ENCODE data around the gene TUBGCP6.

TUBGCP6 gene

DNA sequence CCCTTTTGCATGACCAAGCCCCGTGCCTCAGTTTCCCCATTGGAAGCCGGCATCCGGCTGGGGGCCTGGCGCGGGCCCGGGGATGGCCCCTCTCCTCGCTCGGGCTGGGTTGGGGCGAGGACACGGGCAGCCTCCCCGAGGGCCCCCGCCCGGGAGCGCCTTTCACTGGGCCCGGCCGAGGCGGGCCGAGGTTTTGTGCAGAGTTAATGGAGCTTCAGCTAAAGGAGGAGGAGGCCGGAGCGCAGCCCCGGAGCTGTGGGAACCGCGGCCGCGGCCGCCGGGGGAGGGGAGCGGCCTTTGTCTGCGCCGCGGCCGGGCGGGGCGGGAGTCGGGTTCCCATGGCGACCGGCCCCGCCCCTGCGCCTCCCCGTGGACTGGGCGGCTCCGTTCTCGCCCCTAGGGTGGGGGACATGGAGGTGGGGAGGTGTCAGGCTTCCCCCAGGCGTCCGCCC is 26.7 kb upstream of the TUBGCP6 start:
- no peak overlapping the region for H2AK5ac ChIP-seq (ENCODE audit: low read length)
- H3K4me1 ChIP-seq (ENCODE audit: control insufficient read depth in 1 of 2, insufficient read depth in 2 of 2, low read length in 2 of 2), result peaks cover 10 to 20% of the 10 kb centered on the region in 2 experiments
- H3K4me3 ChIP-seq (ENCODE audit: low read depth, low read length), result no peak overlapping the region
- H3K79me1 ChIP-seq (ENCODE audit: low read length), result no peaks in the 10 kb centered on the region
- no peak overlapping the region for H2AFZ ChIP-seq (ENCODE audit: insufficient read depth, low read length, poor library complexity)
- peaks cover 21 to 24% of the 10 kb centered on the region in 2 experiments for H3K36me3 ChIP-seq (ENCODE audit: control insufficient read depth in 1 of 2, insufficient read depth in 2 of 2, low read length in 2 of 2)
- no peak overlapping the region for H3K27ac ChIP-seq (ENCODE audit: low read depth, low read length)
- H2BK12ac ChIP-seq (ENCODE audit: low read length), result no peak overlapping the region
- H3K79me2 ChIP-seq (ENCODE audit: control insufficient read depth, insufficient read depth, low read length, poor library complexity), result no peaks in the 10 kb centered on the region
- no peak overlapping the region for H4K8ac ChIP-seq (ENCODE audit: low read depth, low read length)
- no peak overlapping the region for H3K9ac ChIP-seq (ENCODE audit: low read length)
- no CpG with 5 or more reads among the region's 45 CpGs for WGBS (ENCODE audit: extremely low coverage, insufficient coverage, insufficient read length)
- peaks cover 17% of the 10 kb centered on the region for H3K9me3 ChIP-seq (ENCODE audit: insufficient read depth, low read depth, low read length)
- no peak overlapping the region for H4K91ac ChIP-seq (ENCODE audit: low read depth, low read length)
- no peak overlapping the region for H3K14ac ChIP-seq (ENCODE audit: low read length)
- no peak overlapping the region for H3K4ac ChIP-seq (ENCODE audit: low read depth, low read length)
- H3K18ac ChIP-seq (ENCODE audit: low read length), result no peak overlapping the region
- H3K4me2 ChIP-seq (ENCODE audit: low read length), result peak overlapping the region; percentile 62
- DNase-seq, result peak; percentile 64 to 68
- H2BK5ac ChIP-seq (ENCODE audit: low read depth, low read length, poor library complexity), result no peak overlapping the region
- no peak overlapping the region for H3K23ac ChIP-seq (ENCODE audit: low read length)
- peaks cover 36% of the 10 kb centered on the region for H3K27me3 ChIP-seq (ENCODE audit: insufficient read depth, low read length)
- no peak overlapping the region for H4K12ac ChIP-seq (ENCODE audit: low read depth, low read length)
- H2BK120ac ChIP-seq (ENCODE audit: insufficient read depth, low read length, poor library complexity), result no peak overlapping the region

DNA sequence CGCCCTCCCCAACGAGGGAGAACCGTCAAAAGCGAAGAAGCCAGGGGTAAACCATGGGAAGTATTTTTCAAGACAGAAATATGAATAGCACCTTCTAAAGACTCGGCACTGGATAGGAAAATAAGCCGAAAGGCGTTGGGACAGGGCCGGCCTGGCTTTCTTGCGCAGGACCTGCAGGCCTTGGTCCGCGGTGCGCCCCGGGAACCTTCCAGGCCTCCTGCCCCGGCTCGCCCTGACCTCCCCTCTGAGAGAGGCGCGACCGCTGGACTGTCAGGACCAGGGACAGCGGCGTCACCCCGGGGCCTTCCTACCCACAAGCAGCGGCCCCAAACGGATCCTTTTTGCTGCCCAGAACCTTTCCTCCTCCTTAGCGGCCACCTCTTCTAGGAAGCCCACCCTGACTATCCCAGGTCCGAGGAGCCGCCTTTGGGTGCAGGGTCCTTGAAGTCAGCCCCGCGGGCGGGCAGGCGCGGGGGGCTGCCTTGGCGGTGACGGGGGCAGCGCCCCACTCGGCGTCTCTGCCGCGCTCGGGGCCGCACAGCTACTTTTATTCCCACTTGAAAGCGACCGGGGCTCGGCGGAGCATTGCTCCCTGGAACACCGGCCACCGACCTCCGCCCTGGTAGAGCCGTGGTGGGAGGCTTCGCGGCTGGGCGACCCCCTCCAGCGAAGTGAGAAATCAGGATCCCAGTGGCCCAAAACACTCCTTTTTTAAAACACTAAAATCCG is 26.0 kb upstream of the TUBGCP6 start:
- no CpG with 5 or more reads among the region's 53 CpGs for WGBS (ENCODE audit: extremely low coverage, insufficient coverage, insufficient read length)
- Histone ChIP-seq H2AFZ (ENCODE audit: insufficient read depth, low read length, poor library complexity) (no peak overlapping the region), H2BK5ac (ENCODE audit: low read depth, low read length, poor library complexity) (no peak overlapping the region), H3K27me3 (ENCODE audit: insufficient read depth, low read length) (peaks cover 36% of the 10 kb centered on the region), H3K23ac (ENCODE audit: low read length) (no peak overlapping the region), H3K14ac (ENCODE audit: low read length) (no peak overlapping the region), H2BK120ac (ENCODE audit: insufficient read depth, low read length, poor library complexity) (no peak overlapping the region), H2AK5ac (ENCODE audit: low read length) (no peak overlapping the region), H3K9ac (ENCODE audit: low read length) (no peak overlapping the region), H4K8ac (ENCODE audit: low read depth, low read length) (no peak overlapping the region), H2BK12ac (ENCODE audit: low read length) (no peak overlapping the region), H3K4ac (ENCODE audit: low read depth, low read length) (no peak overlapping the region), H4K91ac (ENCODE audit: low read depth, low read length) (no peak overlapping the region), H3K4me1 (ENCODE audit: control insufficient read depth in 1 of 2, insufficient read depth in 2 of 2, low read length in 2 of 2) (peaks cover 10 to 17% of the 10 kb centered on the region in 2 experiments), H3K9me3 (ENCODE audit: insufficient read depth, low read depth, low read length) (peaks cover 17% of the 10 kb centered on the region), H3K27ac (ENCODE audit: low read depth, low read length) (no peak overlapping the region), H4K12ac (ENCODE audit: low read depth, low read length) (no peak overlapping the region), H3K4me2 (ENCODE audit: low read length) (peak overlapping the region; percentile 62), H3K4me3 (ENCODE audit: low read depth, low read length) (no peak overlapping the region), H3K79me2 (ENCODE audit: control insufficient read depth, insufficient read depth, low read length, poor library complexity) (no peaks in the 10 kb centered on the region), H3K36me3 (ENCODE audit: control insufficient read depth in 1 of 2, insufficient read depth in 2 of 2, low read length in 2 of 2) (peaks cover 14 to 17% of the 10 kb centered on the region in 2 experiments), H3K18ac (ENCODE audit: low read length) (no peak overlapping the region), H3K79me1 (ENCODE audit: low read length) (no peaks in the 10 kb centered on the region)
- DNase-seq, result peak; percentile 48 to 66

DNA sequence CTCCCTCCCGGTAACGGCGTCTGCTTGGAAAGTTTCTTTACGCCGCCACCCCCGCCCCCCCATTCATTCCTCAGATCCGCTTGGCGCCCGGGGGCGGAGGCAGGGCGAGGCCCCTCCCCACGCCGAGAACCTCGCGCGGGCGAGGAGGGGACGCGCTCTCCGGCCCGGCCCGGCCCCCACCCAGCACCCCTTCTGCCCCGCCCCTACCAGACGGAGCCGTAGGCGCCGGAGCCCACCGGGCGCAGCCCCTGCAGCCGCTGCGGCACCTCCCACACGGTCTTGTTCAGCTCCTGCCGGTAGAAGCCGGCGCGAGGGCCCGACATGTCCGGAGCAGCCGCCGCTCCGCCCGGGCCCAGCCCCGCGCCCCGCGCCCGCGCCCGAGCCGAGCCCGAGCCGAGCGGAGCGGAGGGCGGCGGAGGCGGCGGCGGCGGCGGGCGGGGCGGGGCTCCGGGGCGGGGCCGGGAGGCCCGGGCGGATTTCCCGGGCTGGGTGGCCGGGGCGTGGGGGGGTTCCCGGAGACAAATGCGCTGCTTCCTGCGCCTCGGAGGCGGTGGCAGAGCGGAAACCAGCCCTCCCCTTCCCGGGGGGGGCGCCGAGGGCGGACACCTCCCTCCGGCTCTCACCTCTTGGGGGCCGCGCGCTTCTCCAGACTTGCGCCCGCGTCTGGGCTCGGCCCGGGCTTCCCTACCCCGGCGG is 25.3 kb upstream of the TUBGCP6 start, which contains the start of gene MAPK11:
Gene MAPK11 (minus strand): TSS at position 411 of the 696 bp plus-strand sequence. CDS start 88 bp downstream, at position 323.
- Histone ChIP-seq H3K9me3 (ENCODE audit: insufficient read depth, low read depth, low read length) (peaks cover 16% of the 10 kb centered on the region), H4K12ac (ENCODE audit: low read depth, low read length) (no peak within 1 kb of the TSS), H4K91ac (ENCODE audit: low read depth, low read length) (no peak within 1 kb of the TSS), H3K14ac (ENCODE audit: low read length) (no peak within 1 kb of the TSS), H2BK12ac (ENCODE audit: low read length) (no peak within 1 kb of the TSS), H2BK120ac (ENCODE audit: insufficient read depth, low read length, poor library complexity) (no peak within 1 kb of the TSS), H3K27ac (ENCODE audit: low read depth, low read length) (no peak within 1 kb of the TSS), H3K23ac (ENCODE audit: low read length) (no peak within 1 kb of the TSS), H3K18ac (ENCODE audit: low read length) (no peak within 1 kb of the TSS), H3K36me3 (ENCODE audit: control insufficient read depth in 1 of 2, insufficient read depth in 2 of 2, low read length in 2 of 2) (peaks cover 8 to 10% of the 10 kb centered on the region in 2 experiments), H2AFZ (ENCODE audit: insufficient read depth, low read length, poor library complexity) (no peak within 1 kb of the TSS), H2BK5ac (ENCODE audit: low read depth, low read length, poor library complexity) (no peak within 1 kb of the TSS), H3K4ac (ENCODE audit: low read depth, low read length) (no peak within 1 kb of the TSS), H3K79me1 (ENCODE audit: low read length) (no peaks in the 10 kb centered on the region), H3K4me3 (ENCODE audit: low read depth, low read length) (no peak within 1 kb of the TSS), H3K9ac (ENCODE audit: low read length) (no peak within 1 kb of the TSS), H3K27me3 (ENCODE audit: insufficient read depth, low read length) (peaks cover 36% of the 10 kb centered on the region), H2AK5ac (ENCODE audit: low read length) (no peak within 1 kb of the TSS), H4K8ac (ENCODE audit: low read depth, low read length) (no peak within 1 kb of the TSS), H3K4me1 (ENCODE audit: control insufficient read depth in 1 of 2, insufficient read depth in 2 of 2, low read length in 2 of 2) (peaks cover 10 to 11% of the 10 kb centered on the region in 2 experiments), H3K4me2 (ENCODE audit: low read length) (peak within 1 kb of the TSS; percentile 62), H3K79me2 (ENCODE audit: control insufficient read depth, insufficient read depth, low read length, poor library complexity) (no peaks in the 10 kb centered on the region)
- no peak for DNase-seq
- WGBS (ENCODE audit: extremely low coverage, insufficient coverage, insufficient read length), result no CpG with 5 or more reads among the region's 92 CpGs

DNA sequence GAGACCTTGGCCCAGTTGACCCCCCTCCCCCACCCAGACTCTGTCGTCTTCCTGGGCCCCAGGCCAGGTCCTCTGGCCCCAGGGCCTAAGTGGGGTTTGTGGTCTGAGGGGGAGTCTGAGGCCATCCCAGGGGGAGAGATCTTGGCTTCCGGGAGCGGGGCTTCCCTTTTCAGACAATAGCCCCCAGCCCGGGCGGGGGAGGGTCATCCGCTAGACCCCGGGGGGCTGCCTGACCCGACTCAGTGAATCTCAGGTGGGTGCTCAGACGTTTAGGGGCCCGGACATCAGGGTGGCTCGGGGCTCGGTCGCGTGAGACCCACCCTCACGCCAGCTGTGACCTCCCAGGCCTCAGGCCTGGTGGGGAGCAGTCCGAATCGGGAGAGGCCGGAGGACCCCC is 24.7 kb upstream of the TUBGCP6 start:
- Histone ChIP-seq H3K14ac (ENCODE audit: low read length) (no peak overlapping the region), H2AK5ac (ENCODE audit: low read length) (no peak overlapping the region), H3K23ac (ENCODE audit: low read length) (no peak overlapping the region), H3K27me3 (ENCODE audit: insufficient read depth, low read length) (peaks cover 36% of the 10 kb centered on the region), H3K9me3 (ENCODE audit: insufficient read depth, low read depth, low read length) (peaks cover 16% of the 10 kb centered on the region), H3K36me3 (ENCODE audit: control insufficient read depth in 1 of 2, insufficient read depth in 2 of 2, low read length in 2 of 2) (peaks cover 4 to 6% of the 10 kb centered on the region in 2 experiments), H4K91ac (ENCODE audit: low read depth, low read length) (no peak overlapping the region), H3K4me1 (ENCODE audit: control insufficient read depth in 1 of 2, insufficient read depth in 2 of 2, low read length in 2 of 2) (peaks cover 6 to 9% of the 10 kb centered on the region in 2 experiments), H3K4me2 (ENCODE audit: low read length) (peak overlapping the region; percentile 42), H3K79me1 (ENCODE audit: low read length) (no peaks in the 10 kb centered on the region), H3K79me2 (ENCODE audit: control insufficient read depth, insufficient read depth, low read length, poor library complexity) (no peaks in the 10 kb centered on the region), H2BK5ac (ENCODE audit: low read depth, low read length, poor library complexity) (no peak overlapping the region), H3K18ac (ENCODE audit: low read length) (no peak overlapping the region), H2BK120ac (ENCODE audit: insufficient read depth, low read length, poor library complexity) (no peak overlapping the region), H3K4me3 (ENCODE audit: low read depth, low read length) (no peak overlapping the region), H4K8ac (ENCODE audit: low read depth, low read length) (no peak overlapping the region), H2AFZ (ENCODE audit: insufficient read depth, low read length, poor library complexity) (no peak overlapping the region), H3K27ac (ENCODE audit: low read depth, low read length) (no peak overlapping the region), H3K9ac (ENCODE audit: low read length) (no peak overlapping the region), H2BK12ac (ENCODE audit: low read length) (no peak overlapping the region), H3K4ac (ENCODE audit: low read depth, low read length) (no peak overlapping the region), H4K12ac (ENCODE audit: low read depth, low read length) (no peak overlapping the region)
- WGBS (ENCODE audit: extremely low coverage, insufficient coverage, insufficient read length), result no CpG with 5 or more reads among the region's 18 CpGs
- no peak for DNase-seq
